ENCODE results near the gene NF1. TPM values are rescaled to one million over a fixed set of nuclear protein-coding genes. Genes with fewer than 3 reads are reported as not detected.

NF1 gene
- total RNA-seq, 1 experiment from 2014 or later = 16.4 TPM

- H3K9me3 ChIP-seq (ENCODE audit: low read length) = no peaks in the 10 kb centered on the region
- H3K4me2 ChIP-seq (ENCODE audit: low read length) = no peak overlapping the region
- no peaks in the 10 kb centered on the region for H3F3A ChIP-seq (ENCODE audit: low read length, unreplicated experiment)
- H3K9me2 ChIP-seq (replicated peaks; ENCODE audit: low read length) = no peaks in the 10 kb centered on the region
- H4K20me1 ChIP-seq (ENCODE audit: low read length) = peaks cover 5% of the 10 kb centered on the region; the same call in 1 of the 2 replicates
- ChIA-PET POLR2A (ENCODE audit: unreplicated experiment) (no interaction called here), CTCF (interaction anchor here (0.6 kb wide), 1 partner anchor 812 kb away, joined by 3 read pairs; no protein-coding TSS in a partner anchor)
- BruUV-seq (replicated peaks) = no TSS peak
- no peak overlapping the region for H3K27ac ChIP-seq (ENCODE audit: low read length)
- no peak for TF ChIP-seq EZH2 (IDR thresholded peaks at IDR 0.05; ENCODE audit: low read length, unreplicated experiment)
- TF ChIP-seq EZH2phosphoT487 (IDR thresholded peaks at IDR 0.05; ENCODE audit: borderline replicate concordance, low read length) = no peak
- no peak for TF ChIP-seq CTCF (conservative IDR thresholded peaks at IDR 0.05; ENCODE audit: low read depth, low read length)
- no peaks in the 10 kb centered on the region for H3K27me3 ChIP-seq (ENCODE audit: low read length)
- H3K79me2 ChIP-seq (ENCODE audit: low read length) = peaks cover 92% of the 10 kb centered on the region
- intact Hi-C loops (cut with micrococcal nuclease) = no loop called here
- no peak overlapping the region for H2AFZ ChIP-seq (ENCODE audit: low read length)
- H3K4me1 ChIP-seq (ENCODE audit: insufficient read depth, low read length) = no peaks in the 10 kb centered on the region
- no peaks in the 10 kb centered on the region for H3K36me3 ChIP-seq (ENCODE audit: low read depth, low read length)
- DNase-seq = no peak
- no peak for ATAC-seq
- no peak overlapping the region for H3K9ac ChIP-seq (ENCODE audit: low read length)
- H3K4me3 ChIP-seq (ENCODE audit: low read length) = no peak overlapping the region
These were observed 7.2 kb downstream of the NF1 start for GRCh38 chr17:31101943-31102342.

- no peaks in the 10 kb centered on the region for H3K4me1 ChIP-seq (ENCODE audit: insufficient read depth, low read length)
- no TSS peak for BruUV-seq (replicated peaks)
- ATAC-seq (no peak), DNase-seq (no peak)
- no peak overlapping the region for H3K4me3 ChIP-seq (ENCODE audit: low read length)
- H3K9ac ChIP-seq (ENCODE audit: low read length) = no peak overlapping the region
- ChIA-PET POLR2A (ENCODE audit: unreplicated experiment) (no interaction called here), CTCF (no interaction called here)
- H3F3A ChIP-seq (ENCODE audit: low read length, unreplicated experiment) = no peaks in the 10 kb centered on the region
- H3K36me3 ChIP-seq (ENCODE audit: low read depth, low read length) = no peaks in the 10 kb centered on the region
- H3K27me3 ChIP-seq (ENCODE audit: low read length) = no peaks in the 10 kb centered on the region
- H3K9me2 ChIP-seq (replicated peaks; ENCODE audit: low read length) = no peaks in the 10 kb centered on the region
- H4K20me1 ChIP-seq (ENCODE audit: low read length) = peaks cover 5% of the 10 kb centered on the region; the same call in 1 of the 2 replicates
- TF ChIP-seq EZH2phosphoT487 (IDR thresholded peaks at IDR 0.05; ENCODE audit: borderline replicate concordance, low read length) = no peak
- no peak for TF ChIP-seq EZH2 (IDR thresholded peaks at IDR 0.05; ENCODE audit: low read length, unreplicated experiment)
- no peak for TF ChIP-seq CTCF (conservative IDR thresholded peaks at IDR 0.05; ENCODE audit: low read depth, low read length)
- H3K79me2 ChIP-seq (ENCODE audit: low read length) = peaks cover 91% of the 10 kb centered on the region
- intact Hi-C loops (cut with micrococcal nuclease) = loop anchor here (5.0 kb wide), 1 partner anchor 51 kb away; no protein-coding TSS in a partner anchor
- H3K4me2 ChIP-seq (ENCODE audit: low read length) = no peak overlapping the region
- no peaks in the 10 kb centered on the region for H3K9me3 ChIP-seq (ENCODE audit: low read length)
- no peak overlapping the region for H2AFZ ChIP-seq (ENCODE audit: low read length)
- no peak overlapping the region for H3K27ac ChIP-seq (ENCODE audit: low read length)
These were observed 11.2 kb downstream of the NF1 start for GRCh38 chr17:31105991-31106390.

- Histone ChIP-seq H3K9me3 (ENCODE audit: low read length) (no peaks in the 10 kb centered on the region), H4K20me1 (ENCODE audit: low read length) (peaks cover 3% of the 10 kb centered on the region; the same call in 1 of the 2 replicates), H3K4me3 (ENCODE audit: low read length) (no peak overlapping the region), H2AFZ (ENCODE audit: low read length) (no peak overlapping the region), H3K4me2 (ENCODE audit: low read length) (no peak overlapping the region), H3K79me2 (ENCODE audit: low read length) (peaks cover 80% of the 10 kb centered on the region), H3K27me3 (ENCODE audit: low read length) (no peaks in the 10 kb centered on the region), H3K27ac (ENCODE audit: low read length) (no peak overlapping the region), H3K9me2 (replicated peaks; ENCODE audit: low read length) (no peaks in the 10 kb centered on the region), H3F3A (ENCODE audit: low read length, unreplicated experiment) (no peaks in the 10 kb centered on the region), H3K36me3 (ENCODE audit: low read depth, low read length) (no peaks in the 10 kb centered on the region), H3K4me1 (ENCODE audit: insufficient read depth, low read length) (peaks cover 8% of the 10 kb centered on the region; the same call in 1 of the 2 replicates), H3K9ac (ENCODE audit: low read length) (no peak overlapping the region)
- CTCF ChIA-PET = no interaction called here
- no peak for TF ChIP-seq EZH2phosphoT487 (IDR thresholded peaks at IDR 0.05; ENCODE audit: borderline replicate concordance, low read length)
- TF ChIP-seq EZH2 (IDR thresholded peaks at IDR 0.05; ENCODE audit: low read length, unreplicated experiment) = no peak
- no peak for TF ChIP-seq CTCF (conservative IDR thresholded peaks at IDR 0.05; ENCODE audit: low read depth, low read length)
- DNase-seq (no peak), ATAC-seq (no peak)
- intact Hi-C loops (cut with micrococcal nuclease) = no loop called here
- POLR2A ChIA-PET (ENCODE audit: unreplicated experiment) = no interaction called here
- BruUV-seq (replicated peaks) = no TSS peak
These were observed 16.4 kb downstream of the NF1 start for GRCh38 chr17:31111183-31111582.

Measured in PC-3 (cell line).